B cell (primary cell): ENCODE results near the gene TBX4. TPM values are rescaled to one million over a fixed set of nuclear protein-coding genes. Genes with fewer than 3 reads are reported as not detected.
"Not testable (repeated sequence)": the region's sequence is repeated elsewhere in the genome, so short reads cannot be mapped to it uniquely, and the experiment has no call there.

ENCODE experiments used
- ATAC-seq: fragments of 200-7000 bp; cut with Tn5 transposase; one replicate; pipeline ENCODE4 v1.10.0; 2021; ENCODE audit warnings: low read depth, mild to moderate bottlenecking, moderate number of reproducible peaks, moderate library complexity
- CTCF ChIA-PET: fragments of 350-600 bp; sonication (Branson Sonifier 250); formaldehyde crosslinking; loops from one replicate; lab custom pipeline; 2021; ENCODE audit warnings: antibody characterized with exemption, inconsistent platforms; lab: Charles Lee
- POLR2A ChIA-PET: fragments of 350-600 bp; sonication (Branson Sonifier 250); formaldehyde crosslinking; loops from one replicate; lab custom pipeline; 2021; ENCODE audit warnings: antibody characterized with exemption; lab: Charles Lee
- DNase-seq: peaks from one replicate; pipeline ENCODE4 v3.0.0; 2013
- H2AFZ ChIP-seq: 2 replicates; pipeline ENCODE4 v1.6.1; 2012; ENCODE audit warnings: mild to moderate bottlenecking, low read depth, low read length; ENCODE audit not compliant: insufficient read depth, poor library complexity, severe bottlenecking
- H3K27ac ChIP-seq, 2 donors: 1 replicate in 1 of 2; 2 replicates in 1 of 2; pipeline ENCODE4 v1.5.1; 2012 to 2013; ENCODE audit warnings: low read length in 2 of 2, mild to moderate bottlenecking in 2 of 2, moderate library complexity in 1 of 2
- H3K27me3 ChIP-seq, 4 experiments: fragments of 200-600 bp in 1 of 4; sonication (generic) in 1 of 4; replicated peaks in 1 of 4; 1 replicate in 2 of 4; 2 replicates in 2 of 4; pipeline versions ENCODE4 v1.6.1 to v1.7.0; 2013 to 2016; ENCODE audit warnings: low read length in 3 of 4, mild to moderate bottlenecking in 2 of 4, mixed read lengths in 1 of 4, moderate library complexity in 1 of 4; ENCODE audit not compliant: insufficient read depth in 4 of 4, control insufficient read depth in 3 of 4; ENCODE audit errors: control extremely low read depth in 1 of 4
- H3K36me3 ChIP-seq, 2 experiments: replicated peaks in 1 of 2; 1 replicate in 1 of 2; 2 replicates in 1 of 2; pipeline versions ENCODE4 v1.6.1 to v1.7.1; 2013; ENCODE audit warnings: low read length in 1 of 2; ENCODE audit not compliant: insufficient read depth in 2 of 2, control insufficient read depth in 1 of 2; ENCODE audit errors: control extremely low read depth in 1 of 2, extremely low read depth in 1 of 2
- H3K4me1 ChIP-seq, 2 donors: fragments of 200-600 bp in 1 of 2; sonication (generic) in 1 of 2; 1 replicate in 1 of 2; 2 replicates in 1 of 2; pipeline versions ENCODE4 v1.5.1 to v1.6.1; 2013 to 2017; ENCODE audit warnings: low read length in 2 of 2; ENCODE audit not compliant: control insufficient read depth in 2 of 2, insufficient read depth in 2 of 2
- H3K4me2 ChIP-seq: replicated peaks from 2 replicates; pipeline ENCODE3; 2012; ENCODE audit warnings: mild to moderate bottlenecking, low read depth, low read length; ENCODE audit not compliant: poor library complexity, severe bottlenecking
- H3K4me3 ChIP-seq, 5 experiments: fragments of 200-600 bp in 1 of 5; sonication (generic) in 1 of 5; 1 replicate in 3 of 5; 2 replicates in 2 of 5; pipeline versions ENCODE4 v1.5.1 to v1.7.0; 2011 to 2016; ENCODE audit warnings: low read length in 4 of 5, mild to moderate bottlenecking in 4 of 5, low read depth in 2 of 5, control low read depth in 1 of 5, moderate library complexity in 1 of 5; ENCODE audit not compliant: insufficient read depth in 1 of 5; ENCODE audit errors: control extremely low read depth in 1 of 5, extremely low read depth in 1 of 5
- H3K79me2 ChIP-seq: fragments of 200-600 bp; sonication (generic); one replicate; pipeline ENCODE4 v1.6.0; 2016; ENCODE audit warnings: low read length; ENCODE audit not compliant: control insufficient read depth, insufficient read depth
- H3K9ac ChIP-seq: fragments of 200-600 bp; sonication (generic); 2 replicates; pipeline ENCODE4 v1.6.1; 2017; ENCODE audit warnings: mild to moderate bottlenecking, low read length, moderate library complexity
- H3K9me3 ChIP-seq, 3 donors: one replicate each; pipeline versions ENCODE4 v1.6.1 to v1.7.1; 2013; ENCODE audit warnings: low read length in 2 of 3; ENCODE audit not compliant: control insufficient read depth in 2 of 3, insufficient read depth in 1 of 3; ENCODE audit errors: control extremely low read depth in 1 of 3
- H4K20me1 ChIP-seq: 2 replicates; pipeline ENCODE4 v1.6.0; 2012; ENCODE audit warnings: mild to moderate bottlenecking, low read length; ENCODE audit not compliant: insufficient read depth, control insufficient read depth, poor library complexity, severe bottlenecking
- H3K27ac Mint-ChIP-seq: one replicate; pipeline ENCODE4 v1.8.0; 2021; ENCODE audit warnings: mixed read lengths
- H3K27me3 Mint-ChIP-seq: one replicate; pipeline ENCODE4 v1.8.0; 2021; ENCODE audit warnings: mixed read lengths
- H3K4me1 Mint-ChIP-seq: one replicate; pipeline ENCODE4 v1.8.0; 2021; ENCODE audit warnings: mixed read lengths
- H3K4me3 Mint-ChIP-seq: one replicate; pipeline ENCODE4 v1.8.0; 2021; ENCODE audit warnings: mixed read lengths
- H3K9me3 Mint-ChIP-seq: one replicate; pipeline ENCODE4 v1.8.0; 2022; ENCODE audit warnings: mixed read lengths; ENCODE audit not compliant: insufficient read depth
- CTCF ChIP-seq: fragments of 200-600 bp; IDR thresholded peaks from one replicate; pipeline ENCODE4 v1.8.0; 2022; ENCODE audit warnings: antibody characterized with exemption, mild to moderate bottlenecking
- EZH2 ChIP-seq: IDR thresholded peaks from 2 replicates; pipeline ENCODE4 v1.6.1; 2012; ENCODE audit warnings: borderline replicate concordance, low read depth, mild to moderate bottlenecking, moderate library complexity, low read length; ENCODE audit not compliant: insufficient read depth, poor library complexity, severe bottlenecking
- WGBS: methylation state at CpG from one replicate; pipeline ENCODE4 v1.1.5; 2013; ENCODE audit warnings: missing lambda C conversion rate; ENCODE audit not compliant: insufficient coverage; 5-methylcytosine and 5-hydroxymethylcytosine counted together
- intact Hi-C: fragments of 100-400 bp; cut with micrococcal nuclease; formaldehyde crosslinking; loops from one replicate; pipeline ENCODE4 v1.10.0; 2022
- polyA plus RNA-seq: library from polyadenylated mRNA; depleted of rRNA; stranded (reverse); fragments of >200 nt; gene quantifications from 2 replicates; pipeline ENCODE4 v1.2.3, GENCODE V29; 2012
- total RNA-seq, 2 donors: library from RNA; stranded (reverse); fragments of 120-200 nt in 1 of 2; gene quantifications; 1 replicate in 1 of 2; 2 replicates in 1 of 2; pipeline versions ENCODE4 v1.2.3 to v1.2.4, GENCODE V29; 2013 to 2022

TBX4 gene
- total and polyA plus RNA-seq, 2 donors (not counting 1 experiment from before 2014, with no cell fraction given), result not detected

GRCh38 chr17:61436995-61437704, 15.1 kb upstream of the TBX4 start:
- Histone ChIP-seq H2AFZ (no peak overlapping the region), H3K27me3 (peaks cover 0 to 32% (median 17%) of the 10 kb centered on the region in 4 experiments), H3K79me2 (no peaks in the 10 kb centered on the region), H3K36me3 (no peaks in the 10 kb centered on the region), H3K4me2 (no peak overlapping the region), H3K9ac (no peak overlapping the region), H3K9me3 (peaks cover 10 to 18% (median 11%) of the 10 kb centered on the region in 3 donors), H3K4me3 (no peak overlapping the region), H3K27ac (no peak overlapping the region), H4K20me1 (no peaks in the 10 kb centered on the region), H3K4me1 (no peaks in the 10 kb centered on the region)
- H3K9me3 Mint-ChIP-seq, result peaks cover 15% of the 10 kb centered on the region
- peaks cover 64% of the 10 kb centered on the region for H3K27me3 Mint-ChIP-seq
- H3K27ac Mint-ChIP-seq, result no peak overlapping the region
- POLR2A ChIA-PET, result no interaction called here
- H3K4me3 Mint-ChIP-seq, result no peak overlapping the region
- TF ChIP-seq CTCF (no peak), EZH2 (no peak)
- ATAC-seq (no peak), DNase-seq (no peak)
- CTCF ChIA-PET, result no interaction called here
- intact Hi-C loops, result no loop called here
- no peaks in the 10 kb centered on the region for H3K4me1 Mint-ChIP-seq

GRCh38 chr17:61440697-61441096, 11.5 kb upstream of the TBX4 start:
- CTCF ChIA-PET, result no interaction called here
- Mint-ChIP-seq H3K27me3 (peaks cover 53% of the 10 kb centered on the region), H3K9me3 (peaks cover 13% of the 10 kb centered on the region), H3K4me1 (no peaks in the 10 kb centered on the region), H3K4me3 (no peak overlapping the region), H3K27ac (no peak overlapping the region)
- H3K79me2 ChIP-seq, result no peaks in the 10 kb centered on the region
- no peaks in the 10 kb centered on the region for H3K36me3 ChIP-seq
- H3K4me3 ChIP-seq, result no peak overlapping the region
- H3K4me2 ChIP-seq, result no peak overlapping the region
- no peak overlapping the region for H3K27ac ChIP-seq
- ATAC-seq (no peak), DNase-seq (no peak)
- no peak overlapping the region for H3K9ac ChIP-seq
- POLR2A ChIA-PET, result no interaction called here
- intact Hi-C loops, result no loop called here
- no peak overlapping the region for H2AFZ ChIP-seq
- H3K9me3 ChIP-seq, result peaks cover 9 to 14% (median 10%) of the 10 kb centered on the region in 3 donors
- H3K4me1 ChIP-seq, result no peaks in the 10 kb centered on the region
- H3K27me3 ChIP-seq, result peaks cover 0 to 40% (median 20%) of the 10 kb centered on the region in 4 experiments
- no peaks in the 10 kb centered on the region for H4K20me1 ChIP-seq
- TF ChIP-seq CTCF (no peak), EZH2 (no peak)

- DNase-seq, H3K9me3 Mint-ChIP-seq, intact Hi-C loops, H3K4me1 Mint-ChIP-seq, H3K36me3 ChIP-seq, H3K4me3 ChIP-seq, POLR2A ChIA-PET, ATAC-seq, H3K27ac Mint-ChIP-seq, H3K4me2 ChIP-seq, H3K9ac ChIP-seq, H3K27ac ChIP-seq, H2AFZ ChIP-seq, H3K4me3 Mint-ChIP-seq, H3K79me2 ChIP-seq, H3K4me1 ChIP-seq, CTCF ChIA-PET, H4K20me1 ChIP-seq: not testable (repeated sequence)
- Histone ChIP-seq H3K27me3 (peaks cover 0 to 40% (median 22%) of the 10 kb centered on the region in 4 experiments), H3K9me3 (peaks cover 7 to 14% (median 10%) of the 10 kb centered on the region in 3 donors)
- peaks cover 53% of the 10 kb centered on the region for H3K27me3 Mint-ChIP-seq
- WGBS, result no CpG with 5 or more reads among the region's 6 CpGs
These were observed 10.7 kb upstream of the TBX4 start for GRCh38 chr17:61441507-61441906.
